CD4-positive, alpha-beta T cell treated with Interleukin-6 for 4 hours (primary cell): ENCODE results near the gene BCL3.
A peak's percentile ranks its signal among the peaks of the same experiment; 100 is the strongest.

Experiments used
- DNase-seq: peaks from one replicate; pipeline ENCODE4 v3.0.0-alpha.2; 2020; ENCODE audit warnings: mixed read lengths

BCL3 gene

DNA sequence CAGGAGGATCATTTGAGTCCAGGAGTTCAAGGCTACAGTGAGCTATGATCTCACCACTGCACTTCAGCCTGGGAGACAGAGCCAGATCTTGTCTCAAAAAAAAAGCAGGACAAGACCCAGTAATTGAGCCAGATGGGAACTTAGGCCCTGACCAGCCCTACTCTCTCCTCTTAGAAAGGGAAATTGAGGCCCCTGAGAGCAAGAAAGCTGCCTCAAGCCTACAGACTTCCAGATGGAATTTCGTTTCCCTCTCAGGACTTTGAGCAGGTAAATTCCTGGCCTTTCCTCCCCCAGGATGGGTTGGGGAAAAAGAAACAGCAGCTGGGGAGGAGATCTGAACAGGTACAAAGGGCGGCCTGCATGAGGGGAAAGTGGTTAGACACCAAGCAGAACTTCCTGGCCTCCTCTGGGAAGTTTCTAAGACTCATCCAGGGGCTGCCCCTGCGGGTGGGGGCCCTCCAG lies 3.6 kb upstream of the BCL3 start:
- DNase-seq, result no peak

DNA sequence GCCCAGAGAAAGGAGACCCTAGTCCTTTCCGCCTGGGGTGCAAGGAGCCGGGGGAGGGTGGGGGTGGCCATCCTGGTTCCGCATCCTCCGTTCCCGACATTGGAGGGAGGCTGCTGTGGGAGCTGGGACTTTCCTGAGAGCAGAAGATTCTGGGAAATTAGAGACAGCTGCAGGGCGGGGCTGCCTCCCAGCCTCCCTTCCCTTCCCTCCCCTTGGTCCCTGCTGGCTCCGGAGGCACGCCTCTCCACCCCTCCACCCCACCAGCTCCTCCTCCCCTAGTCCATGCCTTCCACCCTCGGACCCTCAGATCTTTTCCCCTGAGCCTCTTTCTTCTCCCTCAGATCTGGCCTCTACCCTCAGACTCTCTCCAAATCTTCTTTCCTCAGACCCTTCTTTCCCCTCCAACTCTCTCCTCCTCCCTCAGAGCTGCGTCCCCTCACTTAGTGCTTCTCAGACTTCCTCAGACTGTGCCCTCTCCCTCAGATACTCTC lies 3.1 kb upstream of the BCL3 start:
- DNase-seq, result no peak

DNA sequence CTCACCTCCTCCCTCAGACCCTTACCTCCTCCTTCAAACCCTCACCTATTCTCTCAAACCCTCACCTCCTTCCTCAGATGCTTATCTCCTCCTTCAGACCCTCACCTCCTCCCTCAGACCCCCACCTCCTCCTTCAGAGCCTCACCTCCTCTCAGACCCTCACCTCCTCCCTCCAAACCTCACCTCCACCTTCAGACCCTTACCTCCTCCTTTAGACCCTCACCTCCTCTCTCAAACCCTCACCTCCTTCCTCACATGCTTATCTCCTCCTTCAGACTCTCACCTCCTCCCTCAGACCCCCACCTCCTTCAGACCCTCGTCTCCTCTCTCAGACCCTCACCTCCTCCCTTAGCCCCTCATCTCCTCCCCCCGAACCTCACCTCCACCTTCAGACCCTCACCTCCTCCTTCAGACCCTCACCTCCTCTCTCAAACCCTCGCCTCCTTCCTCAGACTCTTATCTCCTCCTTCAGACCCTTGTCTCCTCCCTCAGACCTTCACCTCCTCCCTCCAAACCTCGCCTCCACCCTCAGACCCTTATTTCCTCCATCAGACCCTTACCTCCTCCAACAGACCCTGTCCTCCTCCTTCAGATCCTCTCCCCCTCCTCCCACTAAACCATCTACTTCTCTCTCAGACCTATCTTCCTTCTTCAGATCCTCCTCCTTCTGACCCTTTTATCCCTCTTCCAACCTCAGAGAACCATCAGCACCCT lies 2.5 kb upstream of the BCL3 start:
- DNase-seq, result no peak

DNA sequence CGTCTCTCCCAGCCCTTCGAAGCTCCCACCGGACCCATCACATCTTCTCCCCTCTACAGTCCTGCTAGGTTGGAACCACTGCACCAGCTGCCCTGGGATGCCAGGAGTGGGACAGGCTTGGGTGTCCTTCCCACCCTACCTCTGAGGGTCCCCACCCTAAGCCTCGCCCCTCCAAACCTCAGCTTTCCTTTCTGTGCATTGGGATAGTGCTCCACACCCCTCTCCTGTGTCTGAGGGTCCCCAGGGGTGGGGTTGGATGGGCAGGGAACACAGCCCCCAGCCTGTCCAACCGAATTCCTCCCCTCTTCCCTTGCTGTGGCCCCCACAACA lies 1.9 kb upstream of the BCL3 start:
- DNase-seq, result no peak

DNA sequence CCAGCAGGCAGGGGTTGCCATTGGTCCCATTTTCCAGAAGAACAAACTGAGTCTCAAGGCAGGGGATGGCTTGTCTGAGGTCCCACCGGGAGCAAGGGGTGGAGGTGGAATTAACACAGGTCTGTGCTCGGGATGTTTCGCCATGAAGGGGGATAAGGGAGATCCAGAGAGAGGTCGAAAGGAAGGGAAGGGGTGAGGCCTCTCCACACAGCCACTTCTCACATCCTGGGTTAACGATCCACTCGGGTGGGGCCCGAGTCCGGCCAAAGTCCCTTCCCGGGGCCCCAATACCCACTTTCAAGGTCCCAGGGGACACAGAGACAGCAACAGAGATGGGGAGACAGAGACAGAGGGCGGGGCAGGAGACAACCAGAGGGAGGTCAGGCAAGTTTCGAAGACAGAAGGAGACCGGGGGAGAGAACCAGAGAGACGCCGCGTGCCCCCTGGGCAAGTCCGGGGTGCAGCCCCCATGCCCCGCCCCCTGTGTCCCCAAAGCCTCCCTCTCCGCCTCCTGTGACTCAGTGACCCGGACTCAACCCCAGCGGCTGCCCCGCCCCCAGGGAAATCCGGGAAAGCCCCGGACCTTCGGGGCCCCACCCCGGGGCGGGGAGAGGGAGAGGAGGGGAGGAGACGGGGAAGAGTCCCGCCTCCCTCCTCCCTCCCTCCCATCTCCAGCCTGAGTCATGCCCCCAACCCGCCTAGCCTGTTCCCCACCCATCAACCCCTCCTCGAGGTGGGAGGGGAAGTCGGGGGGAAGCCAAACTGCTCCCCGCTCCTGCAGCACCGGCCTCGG lies 1.4 kb upstream of the BCL3 start:
- peak; percentile 96 for DNase-seq

DNA sequence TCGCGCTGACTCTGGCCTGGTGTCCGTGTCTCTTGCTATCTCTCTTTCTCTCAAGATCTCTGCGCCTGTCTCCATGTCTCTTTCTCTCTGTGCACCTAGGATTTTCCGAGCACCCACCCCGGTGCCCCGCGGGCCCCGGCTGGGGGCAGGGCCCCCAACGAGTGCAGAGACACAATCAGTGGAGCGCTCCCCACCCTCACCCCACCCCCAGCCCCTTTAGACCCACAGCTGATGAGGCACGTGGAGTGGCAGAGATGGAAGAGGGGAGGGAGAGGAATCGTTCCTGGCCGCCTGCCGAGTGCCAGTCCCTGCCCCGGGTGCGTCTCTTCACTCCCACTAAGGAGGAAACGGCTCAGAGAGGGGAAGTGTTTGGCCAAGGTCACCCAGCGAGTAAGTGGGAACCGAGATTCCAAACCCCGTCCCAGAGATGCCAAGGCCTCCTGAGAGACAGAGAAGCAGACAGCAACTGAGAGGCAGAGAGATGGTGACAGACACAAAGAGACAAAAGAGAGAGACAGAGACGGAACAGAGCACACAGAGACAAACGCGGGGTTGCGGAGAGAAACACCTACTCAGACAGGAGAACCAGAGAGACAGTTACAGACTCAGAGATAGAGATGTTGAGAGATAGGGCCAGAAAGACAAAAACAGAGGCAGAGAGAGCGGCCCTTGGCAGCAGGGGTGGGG lies 626 bp upstream of the BCL3 start:
- DNase-seq, result no peak

DNA sequence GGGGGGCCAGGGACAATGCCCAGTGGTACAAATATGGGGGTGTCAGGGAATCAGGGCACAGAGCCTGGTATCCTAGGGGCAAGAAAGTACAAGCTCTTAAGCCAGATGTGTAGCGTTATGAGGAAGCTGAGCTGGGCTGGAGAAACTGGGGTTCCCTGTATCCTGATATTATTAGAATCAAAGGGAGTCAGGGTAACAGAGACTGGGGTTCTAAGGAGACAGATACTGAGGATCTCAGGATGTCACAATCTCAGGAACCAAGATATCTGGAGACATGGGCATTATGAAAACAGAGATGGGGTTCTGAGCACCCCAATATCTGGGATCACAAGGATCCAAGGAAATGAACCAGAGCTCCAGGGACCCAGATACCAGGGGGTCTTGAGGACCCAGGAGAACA lies 784 bp downstream of the BCL3 start:
- no peak for DNase-seq

DNA sequence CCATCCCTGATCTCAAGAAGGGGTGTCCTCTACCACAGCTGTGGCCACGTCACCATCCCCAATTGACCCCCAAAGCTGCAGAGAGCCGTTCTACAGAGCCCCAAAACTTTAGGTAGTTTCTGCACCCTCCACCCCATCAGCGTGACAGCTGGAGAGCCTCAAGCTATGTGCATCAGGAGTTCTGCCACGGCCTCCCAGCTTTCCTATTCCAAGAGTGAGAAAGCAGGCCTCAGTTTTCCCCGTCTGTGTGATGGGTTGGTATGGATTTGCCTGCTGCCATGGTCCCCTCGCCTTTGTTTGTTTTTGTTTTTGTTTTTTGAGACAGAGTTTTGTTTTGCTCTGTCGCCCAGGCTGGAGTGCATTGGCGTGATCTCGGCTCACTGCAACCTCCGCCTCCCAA lies 1.5 kb downstream of the BCL3 start:
- DNase-seq, result no peak

DNA sequence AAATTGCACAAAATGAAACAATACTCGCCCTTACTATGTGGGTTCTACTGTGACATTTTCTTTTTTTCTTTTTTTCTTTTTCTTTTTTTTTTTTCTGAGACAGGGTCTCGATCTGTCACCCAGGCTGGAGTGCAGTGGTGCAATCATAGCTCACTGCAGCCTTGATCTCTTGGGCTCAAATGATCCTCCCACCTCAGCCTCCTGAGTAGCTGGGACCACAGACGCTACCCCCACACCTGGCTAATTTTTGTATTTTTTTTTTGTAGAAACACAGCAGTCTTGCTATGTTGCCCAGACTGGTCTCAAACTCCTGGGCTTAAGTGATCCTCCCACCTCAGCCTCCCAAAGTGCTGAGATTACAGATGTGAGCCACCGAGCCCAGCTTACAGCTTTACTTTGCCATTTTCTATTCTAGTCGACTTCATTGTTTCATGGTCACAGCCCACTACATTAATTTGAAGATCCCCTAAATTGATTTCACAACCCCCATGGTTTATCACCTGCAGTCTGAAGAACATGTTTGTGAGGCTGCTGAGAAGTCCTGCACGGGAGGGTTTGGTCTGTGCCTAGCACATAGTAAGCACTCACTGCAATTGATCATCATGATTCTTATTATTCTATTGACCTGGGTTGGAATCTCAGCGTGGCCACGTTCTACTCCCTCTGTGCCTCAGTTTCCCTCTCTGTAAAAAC lies 3.8 kb downstream of the BCL3 start:
- DNase-seq, result no peak

DNA sequence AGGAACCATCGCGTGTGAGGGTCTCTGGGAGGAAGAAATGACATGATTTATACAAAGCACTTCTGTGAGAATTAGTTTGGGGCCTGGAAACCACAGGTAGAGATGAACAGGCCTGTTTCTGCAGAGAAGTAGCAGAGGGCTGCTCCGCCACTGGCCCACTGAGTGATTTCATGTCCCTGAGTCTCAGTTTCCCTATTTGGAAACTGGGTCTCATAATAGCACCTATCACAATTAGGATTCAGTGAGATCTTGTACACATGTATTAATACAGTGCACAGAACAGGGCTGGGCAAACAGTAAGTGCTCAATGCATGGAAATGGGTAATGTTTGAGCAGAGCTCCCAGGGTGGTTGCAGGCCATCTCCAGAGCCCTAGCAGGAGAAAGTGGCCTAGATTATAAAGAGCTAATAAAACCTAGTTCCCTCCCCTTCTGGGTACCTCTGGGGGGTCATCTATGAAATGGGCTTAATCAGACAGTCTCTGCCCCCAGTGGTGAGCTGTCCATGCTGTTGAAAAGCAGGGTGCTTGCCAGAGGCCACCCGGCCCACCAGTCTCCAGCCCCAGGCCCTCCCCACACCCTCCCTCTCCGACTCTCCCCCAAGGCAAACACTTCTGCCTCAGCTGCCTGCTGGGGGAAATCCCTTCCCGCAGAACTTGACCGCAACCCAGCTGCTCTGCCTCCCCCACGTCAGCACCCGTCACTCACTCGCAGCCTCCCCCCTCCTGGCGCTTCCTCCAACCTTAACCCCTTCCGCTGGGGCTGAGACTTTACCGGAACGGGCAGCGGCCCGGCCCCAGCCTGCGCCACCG lies 4.5 kb downstream of the BCL3 start:
- DNase-seq, result peak; percentile 94

DNA sequence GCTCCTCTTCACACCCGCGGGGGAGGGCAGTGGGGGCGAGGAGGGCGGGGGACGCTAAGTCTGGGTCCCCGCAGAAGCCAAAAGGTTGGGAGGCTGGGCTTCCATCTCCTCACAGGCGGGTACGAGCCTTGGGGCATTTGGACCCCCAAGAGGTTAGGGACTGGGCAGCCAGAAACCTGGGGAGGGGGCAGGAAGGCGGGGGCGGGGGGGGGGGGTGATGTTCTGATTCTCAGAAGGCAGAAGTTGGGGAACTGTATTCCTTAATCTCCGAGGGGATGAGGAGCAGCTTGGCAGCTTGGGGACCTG lies 5.1 kb downstream of the BCL3 start:
- no peak for DNase-seq

DNA sequence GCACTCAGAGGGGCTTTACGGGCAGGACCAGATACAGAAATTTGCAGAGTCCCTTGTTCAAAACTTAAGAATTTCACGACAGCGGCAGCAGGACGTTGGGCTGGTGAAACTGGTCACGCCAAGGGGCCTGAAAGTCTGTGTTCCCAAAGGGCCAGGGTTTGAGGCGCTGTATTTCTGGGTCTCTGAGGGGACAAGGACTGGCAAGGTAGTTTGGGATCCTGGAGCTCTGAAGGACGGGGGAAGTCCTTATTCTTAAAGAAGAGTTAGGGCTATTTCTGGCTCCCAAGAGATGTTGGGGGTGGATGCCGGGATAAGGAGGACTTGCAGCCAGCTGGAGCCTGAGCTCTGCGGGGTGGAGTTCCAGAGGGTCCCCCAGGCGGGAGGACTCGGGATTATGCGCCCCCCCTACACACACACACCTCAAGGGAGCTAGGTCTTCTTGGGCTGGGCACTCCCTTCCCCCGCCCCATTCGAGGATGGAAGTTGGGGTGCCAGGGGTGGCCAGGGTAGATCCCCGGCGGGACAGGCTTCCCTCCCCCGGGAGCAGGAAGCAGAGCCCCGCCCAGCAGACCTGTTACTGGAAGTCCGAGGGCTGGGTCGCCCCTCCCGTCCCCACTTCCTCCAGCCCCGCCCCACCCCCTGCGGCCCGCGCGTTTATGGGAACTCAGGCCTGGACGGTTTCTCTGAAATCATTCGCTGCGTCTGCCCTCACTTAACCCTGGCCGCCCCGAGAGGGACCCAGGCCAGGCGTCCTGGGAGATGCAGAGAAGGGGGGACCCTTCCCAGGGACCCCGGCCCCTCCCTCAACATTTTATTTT lies 5.6 kb downstream of the BCL3 start:
- peak; percentile 87 for DNase-seq

DNA sequence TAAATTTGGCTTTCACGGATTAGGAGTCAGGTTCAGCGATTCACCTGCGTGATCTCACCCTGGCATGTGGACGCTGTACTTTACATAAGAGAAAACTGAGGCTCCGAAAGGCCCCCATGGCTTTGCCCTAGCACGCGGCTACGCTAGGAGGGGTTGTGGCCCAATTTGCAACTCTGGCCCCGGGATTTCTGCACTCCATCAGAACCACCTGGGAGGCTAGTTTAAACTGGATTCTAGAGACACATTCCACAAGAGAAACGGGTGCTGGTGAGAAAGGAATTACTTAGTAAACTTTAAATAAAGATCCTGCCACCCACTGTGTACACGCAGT lies 6.2 kb downstream of the BCL3 start:
- no peak for DNase-seq

DNA sequence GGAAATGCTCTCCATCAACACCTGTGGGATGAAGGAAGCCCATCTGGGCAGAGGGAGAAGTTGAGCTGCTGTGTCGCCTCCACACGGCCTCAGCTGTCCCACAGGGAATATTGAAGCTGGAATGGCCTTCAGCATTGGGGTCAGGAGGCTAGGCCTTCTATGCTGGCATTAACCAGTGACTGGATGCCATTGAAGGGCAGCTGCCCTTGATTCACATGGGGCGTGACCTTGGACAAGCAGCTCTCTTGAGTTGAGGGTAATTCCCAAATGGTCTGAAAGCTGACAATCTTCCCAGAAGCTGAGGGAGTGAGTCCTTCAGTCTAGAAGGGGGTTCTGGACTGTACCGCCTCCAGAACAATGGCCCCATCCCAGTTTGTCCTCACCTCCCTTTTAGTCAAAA lies 6.7 kb downstream of the BCL3 start:
- no peak for DNase-seq

DNA sequence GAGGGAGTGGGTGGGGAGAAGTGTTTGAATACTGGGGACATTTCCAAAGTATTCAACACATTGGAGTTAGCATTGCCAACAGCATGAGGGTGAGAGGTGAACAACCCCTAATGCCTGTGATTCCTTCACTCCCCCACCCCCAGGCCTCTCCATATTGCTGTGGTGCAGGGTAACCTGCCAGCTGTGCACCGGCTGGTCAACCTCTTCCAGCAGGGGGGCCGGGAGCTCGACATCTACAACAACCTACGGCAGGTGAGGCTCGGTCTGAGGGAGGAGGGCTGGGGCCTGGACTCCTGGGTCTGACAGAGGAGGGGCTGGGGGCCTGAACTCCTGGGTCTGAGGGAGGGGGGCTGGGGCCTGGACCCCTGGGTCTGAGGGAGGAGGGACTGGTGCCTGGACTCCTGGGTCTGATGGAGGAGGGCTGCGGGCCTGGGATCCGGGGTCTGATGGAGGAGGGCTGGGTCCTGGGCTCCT lies 7.6 kb downstream of the BCL3 start:
- no peak for DNase-seq

DNA sequence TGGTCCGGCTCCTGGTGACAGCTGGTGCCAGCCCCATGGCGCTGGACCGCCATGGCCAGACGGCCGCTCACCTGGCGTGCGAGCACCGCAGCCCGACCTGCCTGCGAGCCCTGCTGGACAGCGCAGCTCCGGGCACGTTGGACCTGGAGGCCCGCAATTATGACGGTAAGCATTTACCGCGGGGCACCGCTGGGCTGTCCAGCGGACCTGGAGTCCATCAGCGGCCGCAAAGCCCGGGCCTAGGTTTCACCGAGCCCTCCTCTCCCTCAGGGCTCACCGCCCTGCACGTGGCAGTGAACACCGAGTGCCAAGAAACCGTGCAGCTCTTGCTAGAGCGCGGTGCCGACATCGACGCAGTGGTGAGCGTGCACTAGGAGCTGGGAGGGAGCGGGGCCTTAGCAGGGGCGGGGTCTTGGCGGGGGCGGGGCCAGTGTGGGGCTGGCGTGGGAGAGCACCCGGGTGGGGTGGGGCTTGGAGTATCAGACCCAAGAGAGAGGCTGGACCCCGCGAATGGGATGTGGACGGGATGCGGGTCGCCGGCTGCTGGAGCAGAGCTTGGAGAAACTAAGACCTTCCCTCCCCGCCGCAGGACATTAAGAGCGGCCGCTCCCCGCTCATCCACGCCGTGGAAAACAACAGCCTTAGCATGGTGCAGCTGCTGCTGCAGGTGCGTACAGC lies 8.7 kb downstream of the BCL3 start:
- DNase-seq, result no peak

DNA sequence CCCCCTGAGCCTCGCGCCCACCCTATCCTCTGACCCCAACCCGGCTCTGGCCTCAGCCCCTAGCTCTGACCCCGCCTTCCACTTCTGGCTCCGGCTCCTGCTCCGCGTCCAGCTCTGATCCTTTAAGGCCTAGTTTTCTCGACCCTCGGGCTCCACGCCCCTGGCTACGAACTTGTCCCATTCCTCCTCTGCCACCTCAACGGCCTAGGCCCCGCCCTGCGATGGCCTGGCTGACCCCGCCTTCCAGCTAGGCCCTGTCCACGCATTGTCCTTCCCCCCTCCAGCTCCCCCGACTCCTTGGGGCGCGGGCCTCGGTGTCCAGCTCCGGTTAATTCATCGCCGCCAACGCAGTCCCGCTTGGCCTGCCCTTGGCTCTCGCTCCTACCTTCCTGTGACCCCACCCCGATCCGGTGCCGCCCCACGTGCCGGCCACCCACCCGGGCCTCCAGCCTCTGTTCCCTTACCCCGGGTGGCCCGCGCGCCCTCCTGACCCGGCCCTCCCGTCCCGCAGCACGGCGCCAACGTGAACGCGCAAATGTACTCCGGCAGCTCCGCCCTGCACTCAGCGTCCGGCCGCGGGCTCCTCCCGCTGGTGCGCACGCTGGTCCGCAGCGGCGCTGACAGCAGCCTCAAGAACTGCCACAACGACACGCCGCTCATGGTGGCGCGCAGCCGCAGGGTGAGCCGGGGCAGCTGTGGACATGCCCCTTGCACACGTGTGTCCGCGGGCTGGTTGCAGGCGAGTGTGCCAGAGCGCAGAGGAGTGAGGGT lies 9.4 kb downstream of the BCL3 start:
- no peak for DNase-seq

DNA sequence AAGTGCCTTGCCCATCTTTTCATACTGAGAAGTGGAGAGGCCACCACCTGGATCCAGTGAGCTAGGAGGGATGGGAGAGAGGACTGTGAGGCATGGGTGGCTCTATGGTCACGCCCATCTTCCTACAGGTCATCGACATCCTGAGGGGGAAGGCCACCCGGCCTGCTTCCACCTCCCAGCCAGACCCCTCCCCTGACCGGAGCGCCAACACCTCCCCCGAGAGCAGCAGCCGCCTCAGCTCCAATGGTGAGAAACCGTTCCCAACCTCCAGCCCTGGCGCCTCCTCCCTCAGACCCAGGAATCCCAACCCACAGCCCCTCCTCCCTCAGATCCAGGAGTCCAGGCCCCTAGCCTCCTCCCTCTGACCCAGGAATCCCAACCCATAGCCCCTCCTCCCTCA lies 10.1 kb downstream of the BCL3 start:
- no peak for DNase-seq

DNA sequence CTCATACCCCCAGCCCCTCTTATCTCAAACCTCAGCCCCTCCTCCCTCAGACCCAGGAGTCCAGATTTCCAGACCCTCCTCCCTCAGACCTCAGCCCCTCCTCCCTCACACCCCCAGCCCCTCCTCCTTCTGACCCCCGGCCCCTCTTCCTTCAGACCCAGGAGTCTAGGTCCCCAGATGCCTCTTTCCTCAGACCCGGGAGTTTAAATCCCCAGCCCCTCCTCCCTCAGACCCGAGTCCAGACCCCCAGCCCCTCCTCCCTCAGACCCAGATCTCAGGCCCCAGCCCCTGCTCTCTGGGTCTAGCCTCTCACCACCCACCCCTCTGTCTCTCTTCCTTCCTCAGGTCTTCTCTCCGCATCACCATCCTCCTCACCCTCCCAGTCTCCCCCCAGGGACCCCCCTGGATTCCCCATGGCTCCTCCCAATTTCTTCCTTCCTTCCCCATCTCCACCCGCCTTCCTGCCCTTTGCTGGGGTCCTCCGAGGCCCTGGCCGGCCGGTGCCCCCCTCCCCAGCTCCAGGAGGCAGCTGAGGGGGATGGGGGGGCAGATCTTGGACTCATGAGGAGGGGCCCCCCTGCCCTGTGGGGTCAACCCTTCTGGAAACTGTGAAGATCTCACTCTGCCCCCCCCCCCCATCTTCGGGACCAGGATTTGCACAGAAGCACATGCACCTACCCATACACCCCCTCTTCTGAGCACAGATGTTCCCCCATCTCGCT lies 10.7 kb downstream of the BCL3 start:
- no peak for DNase-seq

DNA sequence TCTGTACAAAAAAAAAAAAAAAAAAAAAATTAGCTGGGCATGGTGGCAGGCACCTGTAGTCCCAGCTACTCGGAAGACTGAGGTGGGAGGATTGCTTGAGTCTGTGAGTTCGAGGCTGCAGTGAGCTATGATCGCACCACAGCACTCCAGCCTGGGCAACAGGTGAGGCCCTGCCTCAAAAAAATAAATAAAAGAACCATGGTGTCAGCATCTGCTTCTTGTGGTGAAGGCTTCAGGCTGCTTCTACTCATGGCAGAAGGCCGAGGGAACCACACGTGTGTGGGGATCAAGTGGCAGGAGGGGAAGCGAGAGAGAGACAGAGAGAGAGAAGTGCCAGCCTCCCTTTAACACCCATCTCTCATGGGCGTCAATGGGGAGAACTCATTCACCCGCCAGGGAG lies 13.5 kb downstream of the BCL3 start:
- no peak for DNase-seq
